ENCODE results near the gene TOP2A.

Gene TOP2A

DNA sequence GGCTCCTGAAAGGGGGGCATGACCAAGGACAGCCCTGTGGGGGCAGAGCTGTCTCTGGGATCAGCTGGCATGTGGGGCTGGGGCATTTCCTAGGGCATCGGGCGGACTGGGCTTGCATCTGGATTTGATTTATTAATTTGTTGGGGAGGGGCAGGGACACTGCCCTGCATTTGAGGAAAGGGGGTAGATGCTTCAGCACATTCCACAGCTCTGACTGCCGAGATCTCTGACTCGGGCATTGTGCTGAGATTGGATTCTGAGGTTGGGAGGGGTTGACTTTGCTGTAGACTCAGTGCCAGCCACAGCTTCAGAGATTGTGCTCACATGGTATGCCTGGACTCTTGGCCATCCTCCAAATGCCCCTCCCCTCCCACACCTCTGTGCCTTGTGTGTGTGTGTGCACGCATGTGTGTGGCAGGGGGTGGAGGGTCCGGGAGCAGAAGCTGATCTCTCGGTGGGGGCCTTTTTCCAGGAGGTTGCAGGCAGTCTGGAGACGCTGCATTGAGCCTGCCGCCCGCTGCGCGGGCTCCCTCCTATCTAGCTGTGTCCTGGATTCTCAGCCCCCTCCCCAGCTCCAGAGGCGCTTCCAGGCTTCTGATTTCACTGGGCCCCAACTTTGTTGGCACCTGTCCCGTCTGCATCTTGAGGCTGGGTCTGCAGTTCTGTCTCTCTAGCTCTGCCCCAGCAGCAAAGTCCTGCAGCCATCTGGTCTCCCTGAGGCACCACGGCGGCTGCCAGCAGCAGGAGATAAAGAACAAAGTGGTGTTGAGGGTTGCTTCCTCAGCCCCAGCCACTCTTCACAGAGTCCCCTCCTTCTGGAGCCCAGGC is 40.5 kb upstream of the TOP2A start:
- H3K4me3 ChIP-seq (replicated peaks in 1 of 2; ENCODE audit: low read depth in 2 of 2, low read length in 2 of 2): no peak overlapping the region
- TF ChIP-seq, protein P1, sequence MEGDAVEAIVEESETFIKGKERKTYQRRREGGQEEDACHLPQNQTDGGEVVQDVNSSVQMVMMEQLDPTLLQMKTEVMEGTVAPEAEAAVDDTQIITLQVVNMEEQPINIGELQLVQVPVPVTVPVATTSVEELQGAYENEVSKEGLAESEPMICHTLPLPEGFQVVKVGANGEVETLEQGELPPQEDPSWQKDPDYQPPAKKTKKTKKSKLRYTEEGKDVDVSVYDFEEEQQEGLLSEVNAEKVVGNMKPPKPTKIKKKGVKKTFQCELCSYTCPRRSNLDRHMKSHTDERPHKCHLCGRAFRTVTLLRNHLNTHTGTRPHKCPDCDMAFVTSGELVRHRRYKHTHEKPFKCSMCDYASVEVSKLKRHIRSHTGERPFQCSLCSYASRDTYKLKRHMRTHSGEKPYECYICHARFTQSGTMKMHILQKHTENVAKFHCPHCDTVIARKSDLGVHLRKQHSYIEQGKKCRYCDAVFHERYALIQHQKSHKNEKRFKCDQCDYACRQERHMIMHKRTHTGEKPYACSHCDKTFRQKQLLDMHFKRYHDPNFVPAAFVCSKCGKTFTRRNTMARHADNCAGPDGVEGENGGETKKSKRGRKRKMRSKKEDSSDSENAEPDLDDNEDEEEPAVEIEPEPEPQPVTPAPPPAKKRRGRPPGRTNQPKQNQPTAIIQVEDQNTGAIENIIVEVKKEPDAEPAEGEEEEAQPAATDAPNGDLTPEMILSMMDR (IDR thresholded peaks at IDR 0.05; ENCODE audit: low read depth, low read length): no peak
- DNase-seq (ENCODE audit: low read depth in 2 of 2): peak; percentile 77 to 92

DNA sequence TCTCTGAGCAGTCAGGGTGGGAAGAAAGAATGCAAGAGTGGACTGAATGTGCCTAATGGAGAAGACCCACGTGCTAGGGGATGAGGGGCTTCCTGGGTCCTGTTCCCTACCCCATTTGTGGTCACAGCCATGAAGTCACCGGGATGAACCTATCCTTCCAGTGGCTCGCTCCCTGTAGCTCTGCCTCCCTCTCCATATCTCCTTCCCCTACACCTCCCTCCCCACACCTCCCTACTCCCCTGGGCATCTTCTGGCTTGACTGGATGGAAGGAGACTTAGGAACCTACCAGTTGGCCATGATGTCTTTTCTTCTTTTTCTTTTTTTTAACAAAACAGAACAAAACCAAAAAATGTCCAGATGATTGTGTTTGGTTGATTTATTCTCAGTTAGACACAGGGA is 39.7 kb upstream of the TOP2A start:
- TF ChIP-seq, protein P1 (IDR thresholded peaks at IDR 0.05; ENCODE audit: low read depth, low read length): no peak
- peak in 1 of 2 donors; percentile 9 for DNase-seq (ENCODE audit: low read depth in 2 of 2)
- H3K4me3 ChIP-seq (replicated peaks in 1 of 2; ENCODE audit: low read depth in 2 of 2, low read length in 2 of 2): no peak overlapping the region

DNA sequence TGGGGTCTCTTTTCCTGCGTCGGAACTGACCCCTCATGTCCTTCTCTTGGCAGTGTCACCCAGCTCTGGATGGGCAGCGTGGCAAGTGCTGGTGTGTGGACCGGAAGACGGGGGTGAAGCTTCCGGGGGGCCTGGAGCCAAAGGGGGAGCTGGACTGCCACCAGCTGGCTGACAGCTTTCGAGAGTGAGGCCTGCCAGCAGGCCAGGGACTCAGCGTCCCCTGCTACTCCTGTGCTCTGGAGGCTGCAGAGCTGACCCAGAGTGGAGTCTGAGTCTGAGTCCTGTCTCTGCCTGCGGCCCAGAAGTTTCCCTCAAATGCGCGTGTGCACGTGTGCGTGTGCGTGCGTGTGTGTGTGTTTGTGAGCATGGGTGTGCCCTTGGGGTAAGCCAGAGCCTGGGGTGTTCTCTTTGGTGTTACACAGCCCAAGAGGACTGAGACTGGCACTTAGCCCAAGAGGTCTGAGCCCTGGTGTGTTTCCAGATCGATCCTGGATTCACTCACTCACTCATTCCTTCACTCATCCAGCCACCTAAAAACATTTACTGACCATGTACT is 38.8 kb upstream of the TOP2A start:
- DNase-seq (ENCODE audit: low read depth in 2 of 2): peak; percentile 24 to 59
- no peak overlapping the region for H3K4me3 ChIP-seq (replicated peaks in 1 of 2; ENCODE audit: low read depth in 2 of 2, low read length in 2 of 2)
- TF ChIP-seq, protein P1 (IDR thresholded peaks at IDR 0.05; ENCODE audit: low read depth, low read length): no peak

DNA sequence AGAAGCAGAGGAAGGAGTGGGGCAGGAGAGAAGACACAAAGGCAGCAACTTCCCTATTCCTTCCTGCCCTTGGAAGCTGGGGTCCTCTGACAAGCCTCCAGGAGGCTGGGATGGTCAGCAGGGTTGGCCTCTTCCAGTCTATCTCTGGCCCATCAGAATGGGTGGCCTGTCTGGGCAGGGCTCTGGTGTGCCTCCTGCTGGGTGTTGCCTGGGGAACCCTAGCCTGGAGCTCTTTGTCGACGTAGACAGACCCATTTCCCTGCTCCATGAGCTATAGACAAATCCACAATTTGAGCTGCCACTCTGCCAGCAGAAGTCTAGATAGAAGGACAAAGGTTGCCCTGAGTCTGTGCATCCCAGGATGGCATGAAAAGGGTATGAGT is 36.9 kb upstream of the TOP2A start:
- TF ChIP-seq, protein P1 (IDR thresholded peaks at IDR 0.05; ENCODE audit: low read depth, low read length): no peak
- no peak for DNase-seq (ENCODE audit: low read depth in 2 of 2)
- no peak overlapping the region for H3K4me3 ChIP-seq (replicated peaks in 1 of 2; ENCODE audit: low read depth in 2 of 2, low read length in 2 of 2)

DNA sequence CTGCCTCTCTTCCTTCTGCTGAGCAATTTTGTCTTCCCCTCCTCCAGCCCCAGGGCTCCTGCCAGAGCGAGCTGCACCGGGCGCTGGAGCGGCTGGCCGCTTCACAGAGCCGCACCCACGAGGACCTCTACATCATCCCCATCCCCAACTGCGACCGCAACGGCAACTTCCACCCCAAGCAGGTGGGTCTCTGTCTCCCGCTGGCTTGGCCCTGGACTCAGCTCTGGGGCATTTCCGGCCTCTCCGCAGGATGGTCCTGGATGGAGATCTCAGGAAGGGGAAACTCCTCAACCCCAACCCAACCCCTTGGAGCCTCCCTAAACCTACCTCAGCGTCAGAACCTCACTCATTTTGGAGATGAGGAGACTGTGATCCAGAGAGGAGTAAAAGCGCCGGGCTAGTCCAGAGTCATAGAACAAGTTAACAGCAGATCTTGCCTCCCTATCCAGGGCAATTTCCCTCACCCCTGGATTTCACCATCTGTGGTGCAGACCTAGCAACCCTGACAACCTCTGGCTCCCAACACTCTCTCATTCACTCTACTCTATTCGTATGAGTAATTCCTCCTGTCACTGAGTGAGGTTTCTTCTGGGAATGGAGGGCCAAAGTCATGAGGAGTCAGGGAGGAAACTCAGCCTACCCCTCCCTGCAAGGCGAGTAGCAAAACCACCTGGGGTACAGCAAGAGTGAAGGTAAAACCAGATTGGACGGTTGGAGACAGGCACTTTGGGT is 36.4 kb upstream of the TOP2A start:
- DNase-seq (ENCODE audit: low read depth in 2 of 2): peak; percentile 34 to 53
- H3K4me3 ChIP-seq (replicated peaks in 1 of 2; ENCODE audit: low read depth in 2 of 2, low read length in 2 of 2): no peak overlapping the region
- TF ChIP-seq, protein P1 (IDR thresholded peaks at IDR 0.05; ENCODE audit: low read depth, low read length): no peak

DNA sequence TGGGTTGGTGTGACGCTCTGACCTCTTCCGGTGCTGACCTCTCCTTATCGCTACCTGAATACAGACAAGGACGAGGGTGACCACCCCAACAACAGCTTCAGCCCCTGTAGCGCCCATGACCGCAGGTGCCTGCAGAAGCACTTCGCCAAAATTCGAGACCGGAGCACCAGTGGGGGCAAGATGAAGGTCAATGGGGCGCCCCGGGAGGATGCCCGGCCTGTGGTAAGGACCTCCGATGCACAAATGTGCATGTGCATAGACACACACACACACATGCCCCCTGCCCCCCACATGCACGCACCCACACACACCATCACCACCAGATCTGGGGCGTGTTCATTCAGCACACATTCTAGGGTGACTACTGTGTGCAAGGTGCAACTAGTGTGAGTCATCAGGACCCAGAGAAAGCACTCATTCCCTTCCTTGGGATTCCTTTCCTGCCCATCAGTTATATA is 35.3 kb upstream of the TOP2A start:
- peak in 1 of 2 donors; percentile 55 for DNase-seq (ENCODE audit: low read depth in 2 of 2)
- H3K4me3 ChIP-seq (replicated peaks in 1 of 2; ENCODE audit: low read depth in 2 of 2, low read length in 2 of 2): no peak overlapping the region
- TF ChIP-seq, protein P1 (IDR thresholded peaks at IDR 0.05; ENCODE audit: low read depth, low read length): no peak
